Measurements from ENCODE around the gene ZMIZ2.

DNA sequence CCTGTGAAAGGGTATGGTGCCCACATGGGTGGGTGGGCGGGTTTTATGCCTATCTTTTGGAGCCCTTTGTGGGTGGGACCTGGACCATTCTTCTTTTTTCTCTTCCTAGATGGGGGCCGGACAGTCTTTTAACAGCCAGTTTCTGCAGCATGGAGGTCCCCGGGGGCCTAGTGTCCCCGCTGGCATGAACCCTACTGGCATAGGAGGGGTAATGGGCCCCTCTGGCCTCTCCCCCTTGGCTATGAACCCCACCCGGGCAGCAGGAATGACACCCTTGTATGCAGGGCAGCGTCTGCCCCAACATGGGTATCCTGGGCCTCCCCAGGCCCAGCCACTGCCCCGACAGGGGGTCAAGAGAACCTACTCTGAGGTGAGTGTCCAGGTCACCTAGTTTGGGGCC is 9.1 kb downstream of the ZMIZ2 start:
- TF ChIP-seq POLR2A (conservative IDR thresholded peaks at IDR 0.05): no peak
- no peak for TF ChIP-seq BCL6 (CRISPR knock-in tag; IDR thresholded peaks at IDR 0.05)
- TF ChIP-seq SP1 (CRISPR knock-in tag; IDR thresholded peaks at IDR 0.05): no peak
- no peak for TF ChIP-seq ZNF589 (CRISPR knock-in tag; IDR thresholded peaks at IDR 0.05; ENCODE audit: low read depth)
- TF ChIP-seq, protein P1, sequence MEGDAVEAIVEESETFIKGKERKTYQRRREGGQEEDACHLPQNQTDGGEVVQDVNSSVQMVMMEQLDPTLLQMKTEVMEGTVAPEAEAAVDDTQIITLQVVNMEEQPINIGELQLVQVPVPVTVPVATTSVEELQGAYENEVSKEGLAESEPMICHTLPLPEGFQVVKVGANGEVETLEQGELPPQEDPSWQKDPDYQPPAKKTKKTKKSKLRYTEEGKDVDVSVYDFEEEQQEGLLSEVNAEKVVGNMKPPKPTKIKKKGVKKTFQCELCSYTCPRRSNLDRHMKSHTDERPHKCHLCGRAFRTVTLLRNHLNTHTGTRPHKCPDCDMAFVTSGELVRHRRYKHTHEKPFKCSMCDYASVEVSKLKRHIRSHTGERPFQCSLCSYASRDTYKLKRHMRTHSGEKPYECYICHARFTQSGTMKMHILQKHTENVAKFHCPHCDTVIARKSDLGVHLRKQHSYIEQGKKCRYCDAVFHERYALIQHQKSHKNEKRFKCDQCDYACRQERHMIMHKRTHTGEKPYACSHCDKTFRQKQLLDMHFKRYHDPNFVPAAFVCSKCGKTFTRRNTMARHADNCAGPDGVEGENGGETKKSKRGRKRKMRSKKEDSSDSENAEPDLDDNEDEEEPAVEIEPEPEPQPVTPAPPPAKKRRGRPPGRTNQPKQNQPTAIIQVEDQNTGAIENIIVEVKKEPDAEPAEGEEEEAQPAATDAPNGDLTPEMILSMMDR (IDR thresholded peaks at IDR 0.05 in 2 of 3, conservative IDR thresholded peaks at IDR 0.05 in 1 of 3; ENCODE audit: insufficient read depth in 2 of 3, low read depth in 1 of 3, low read length in 3 of 3): no peak
- no peak for TF ChIP-seq POLR2AphosphoS5 (IDR thresholded peaks at IDR 0.05; ENCODE audit: control insufficient read depth, insufficient read depth, low read depth, low read length)
- TF ChIP-seq POU5F1 (IDR thresholded peaks at IDR 0.05; ENCODE audit: borderline replicate concordance, low read depth, low read length, partially characterized antibody): no peak
- TF ChIP-seq, protein P2, sequence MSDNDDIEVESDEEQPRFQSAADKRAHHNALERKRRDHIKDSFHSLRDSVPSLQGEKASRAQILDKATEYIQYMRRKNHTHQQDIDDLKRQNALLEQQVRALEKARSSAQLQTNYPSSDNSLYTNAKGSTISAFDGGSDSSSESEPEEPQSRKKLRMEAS (CRISPR knock-in tag; IDR thresholded peaks at IDR 0.05): no peak
- no peak for TF ChIP-seq CCNT2 (IDR thresholded peaks at IDR 0.05; ENCODE audit: borderline replicate concordance, extremely low read depth, insufficient read length, low read depth, low read length)
- TF ChIP-seq KDM1A (IDR thresholded peaks at IDR 0.05): no peak
